GM12891 (cell line): ENCODE measurements around the gene AP3S1.

ENCODE experiments used
- DNase-seq: peaks from one replicate; pipeline ENCODE4 v3.0.0; 2011; ENCODE audit warnings: low spot score; ENCODE audit not compliant: insufficient read length
- FAIRE-seq: peaks from 2 replicates; lab custom pipeline; 2011; peaks lifted over from hg19 to GRCh38; lab: Jason Lieb, UNC
- PAX5 ChIP-seq: IDR thresholded peaks from 2 replicates; pipeline ENCODE4 v1.6.1; 2011; ENCODE audit warnings: low read length, moderate library complexity, mild to moderate bottlenecking; ENCODE audit not compliant: insufficient read depth, severe bottlenecking
- POLR2A ChIP-seq: IDR thresholded peaks from 2 replicates; pipeline ENCODE4 v1.6.1; 2011; ENCODE audit warnings: low read depth, low read length, control low read depth
- POLR2AphosphoS5 ChIP-seq: IDR thresholded peaks from 2 replicates; pipeline ENCODE4 v1.6.1; 2011; ENCODE audit warnings: low read depth, low read length, control low read depth
- POU2F2 ChIP-seq: IDR thresholded peaks from 2 replicates; pipeline ENCODE4 v1.6.1; 2011; ENCODE audit warnings: low read depth, mild to moderate bottlenecking, control low read depth, low read length, moderate library complexity
- SPI1 ChIP-seq: IDR thresholded peaks from 2 replicates; pipeline ENCODE4 v1.6.1; 2011; ENCODE audit warnings: low read depth, low read length, control low read depth
- TAF1 ChIP-seq: IDR thresholded peaks from 2 replicates; pipeline ENCODE4 v1.6.1; 2011; ENCODE audit warnings: low read depth, low read length, control low read depth

AP3S1 gene

DNA sequence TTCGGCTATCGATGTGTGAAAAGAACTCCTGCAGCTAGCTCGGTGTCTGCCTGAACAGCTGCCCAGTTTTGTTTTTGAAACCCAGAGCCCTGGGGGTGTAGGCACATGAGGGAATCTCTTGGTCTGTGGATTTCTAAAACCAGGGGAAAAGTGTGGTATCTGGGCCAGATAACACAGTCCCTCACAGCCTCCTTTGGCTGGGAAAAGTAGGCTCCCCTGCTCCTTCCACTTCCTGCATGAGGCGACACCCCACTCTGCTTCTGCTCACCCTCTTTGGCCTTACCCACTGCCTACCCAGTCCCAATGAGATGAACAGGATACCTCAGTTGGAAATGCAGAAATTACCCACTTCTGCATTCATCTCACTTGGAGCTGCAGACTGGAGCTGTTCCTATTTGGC is 15.8 kb upstream of the AP3S1 start:
- no peak for TF ChIP-seq TAF1
- TF ChIP-seq POU2F2, result no peak
- TF ChIP-seq PAX5, result no peak
- no peak for TF ChIP-seq POLR2AphosphoS5
- TF ChIP-seq POLR2A, result no peak
- TF ChIP-seq SPI1, result no peak
- DNase-seq (no peak), FAIRE-seq (no peak)

DNA sequence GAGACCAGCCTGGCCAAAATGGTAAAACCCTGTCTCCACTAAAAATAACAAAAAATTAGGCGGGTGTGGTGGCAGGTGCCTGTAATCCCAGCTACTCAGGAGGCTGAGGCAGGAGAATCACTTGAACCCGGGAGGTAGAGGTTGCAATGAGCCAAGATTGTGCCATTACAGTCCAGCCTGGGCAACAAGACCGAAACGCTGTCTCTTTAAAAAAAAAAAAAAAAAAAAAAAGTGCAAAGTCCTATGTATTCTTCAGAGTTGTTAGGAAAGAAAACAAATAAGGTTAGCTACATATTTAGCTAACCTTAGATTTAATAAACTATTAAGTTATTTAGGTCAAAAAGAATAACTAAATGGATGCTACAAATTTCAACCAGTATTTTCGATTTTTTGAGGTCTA is 11.8 kb upstream of the AP3S1 start:
- DNase-seq, result no peak
- TF ChIP-seq POU2F2 (no peak), SPI1 (no peak), TAF1 (no peak)
- FAIRE-seq, result no peak

DNA sequence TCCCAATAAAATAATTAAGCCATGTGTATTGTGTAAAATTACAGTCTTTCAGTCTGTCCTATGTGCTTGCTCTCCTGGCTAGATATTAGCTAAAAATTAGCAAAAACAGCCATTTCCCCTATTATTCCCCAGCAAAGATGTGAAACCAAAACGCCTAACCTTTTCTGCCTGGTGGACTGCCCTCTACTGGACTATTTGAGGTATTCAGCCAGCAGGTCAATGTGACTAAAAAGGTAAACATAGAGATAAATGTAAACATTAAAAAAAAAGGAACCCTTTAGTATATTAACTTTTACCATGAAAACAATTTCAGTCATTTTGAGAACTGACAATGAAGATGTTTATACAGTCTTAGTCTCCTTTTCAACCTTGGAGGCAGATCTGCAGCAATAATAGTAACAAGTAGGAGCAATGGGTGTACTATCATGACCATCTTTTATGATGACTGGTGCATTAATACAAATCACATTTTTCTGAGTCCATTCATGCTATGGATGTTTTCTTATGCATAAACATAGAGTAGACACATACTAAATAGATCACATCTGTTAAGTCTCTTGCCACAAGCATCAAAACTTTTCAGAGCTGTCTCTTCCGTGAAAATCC is 10.5 kb upstream of the AP3S1 start:
- DNase-seq (no peak), FAIRE-seq (peak; percentile 82)
- TF ChIP-seq POLR2AphosphoS5 (no peak), TAF1 (no peak), SPI1 (no peak), PAX5 (no peak)

DNA sequence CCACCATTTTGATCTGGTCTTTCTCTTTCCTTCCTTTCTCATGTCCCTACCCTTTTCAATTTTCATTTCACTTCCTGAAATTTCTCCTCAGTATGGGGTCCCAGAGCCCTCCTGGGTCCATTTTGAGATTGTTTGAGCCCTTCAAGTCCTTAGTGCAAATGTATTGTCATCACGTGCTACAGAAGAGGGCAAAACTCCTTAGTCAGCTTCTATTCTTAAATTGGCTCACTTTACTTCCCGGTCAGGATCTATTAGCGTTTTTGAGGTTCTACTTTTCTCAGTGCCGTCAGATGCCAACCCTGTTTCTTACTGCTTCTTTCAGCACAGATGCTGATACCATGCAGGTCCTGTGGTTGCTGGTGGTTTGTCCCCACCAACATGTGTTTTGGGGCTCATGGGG is 6.3 kb upstream of the AP3S1 start:
- no peak for FAIRE-seq
- no peak for TF ChIP-seq TAF1
- TF ChIP-seq SPI1, result no peak
- no peak for TF ChIP-seq PAX5
- TF ChIP-seq POLR2A, result no peak
- TF ChIP-seq POLR2AphosphoS5, result no peak
- no peak for TF ChIP-seq POU2F2
- DNase-seq, result no peak

DNA sequence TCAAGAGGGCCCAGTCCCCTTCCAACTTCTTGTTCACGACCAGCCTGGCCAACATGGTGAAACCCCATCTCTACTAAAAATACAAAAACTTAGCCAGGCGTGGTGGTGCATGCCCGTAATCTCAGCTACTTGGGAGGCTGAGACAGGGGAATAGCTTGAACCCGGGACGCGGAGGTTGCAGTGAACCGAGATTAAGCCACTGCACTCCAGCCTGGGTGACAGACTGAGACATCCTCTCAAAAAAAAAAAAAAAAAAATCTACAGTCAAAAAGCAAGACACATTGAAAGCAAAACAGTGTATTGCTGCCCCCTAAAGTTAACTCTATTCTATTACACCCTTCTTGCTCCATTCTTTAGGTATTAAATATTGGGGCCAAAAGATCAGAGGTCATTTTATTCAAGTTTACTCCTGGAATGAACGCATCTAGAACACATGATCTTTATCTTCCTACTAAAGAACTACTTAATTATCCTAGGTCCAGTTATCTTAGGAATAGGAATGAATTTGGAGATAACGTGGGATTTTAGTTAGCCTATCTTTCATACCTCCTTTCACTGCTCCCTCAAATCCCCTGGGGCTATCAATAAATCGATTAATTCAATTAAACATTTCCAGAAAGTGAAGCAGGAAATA is 2.7 kb upstream of the AP3S1 start:
- no peak for TF ChIP-seq PAX5
- TF ChIP-seq POLR2AphosphoS5, result no peak
- no peak for TF ChIP-seq POLR2A
- TF ChIP-seq POU2F2, result no peak
- no peak for TF ChIP-seq TAF1
- no peak for TF ChIP-seq SPI1
- DNase-seq (no peak), FAIRE-seq (peak; percentile 38)

DNA sequence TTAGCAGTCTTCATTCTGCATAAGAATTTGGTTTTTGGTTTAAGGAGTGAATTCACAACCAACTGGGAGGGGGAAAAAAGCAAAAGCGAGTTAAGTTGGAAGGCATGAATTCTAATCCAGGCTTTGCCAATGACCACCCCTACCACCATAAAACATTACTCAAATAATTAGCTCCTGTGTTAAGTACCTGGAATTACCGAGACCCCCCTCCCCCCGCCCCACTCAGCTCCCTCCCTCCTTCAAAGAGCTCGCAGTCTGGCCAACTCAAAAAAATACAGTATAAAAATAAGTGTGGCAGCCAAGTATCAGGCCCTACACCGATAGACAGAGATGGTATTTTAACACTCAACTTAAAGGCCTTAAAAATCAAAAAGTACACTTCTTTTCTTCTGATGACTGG is 862 bp upstream of the AP3S1 start:
- TF ChIP-seq POLR2AphosphoS5, result no peak
- TF ChIP-seq PAX5, result no peak
- no peak for TF ChIP-seq SPI1
- TF ChIP-seq TAF1, result no peak
- TF ChIP-seq POU2F2, result no peak
- TF ChIP-seq POLR2A, result no peak
- FAIRE-seq, result no peak
- no peak for DNase-seq

DNA sequence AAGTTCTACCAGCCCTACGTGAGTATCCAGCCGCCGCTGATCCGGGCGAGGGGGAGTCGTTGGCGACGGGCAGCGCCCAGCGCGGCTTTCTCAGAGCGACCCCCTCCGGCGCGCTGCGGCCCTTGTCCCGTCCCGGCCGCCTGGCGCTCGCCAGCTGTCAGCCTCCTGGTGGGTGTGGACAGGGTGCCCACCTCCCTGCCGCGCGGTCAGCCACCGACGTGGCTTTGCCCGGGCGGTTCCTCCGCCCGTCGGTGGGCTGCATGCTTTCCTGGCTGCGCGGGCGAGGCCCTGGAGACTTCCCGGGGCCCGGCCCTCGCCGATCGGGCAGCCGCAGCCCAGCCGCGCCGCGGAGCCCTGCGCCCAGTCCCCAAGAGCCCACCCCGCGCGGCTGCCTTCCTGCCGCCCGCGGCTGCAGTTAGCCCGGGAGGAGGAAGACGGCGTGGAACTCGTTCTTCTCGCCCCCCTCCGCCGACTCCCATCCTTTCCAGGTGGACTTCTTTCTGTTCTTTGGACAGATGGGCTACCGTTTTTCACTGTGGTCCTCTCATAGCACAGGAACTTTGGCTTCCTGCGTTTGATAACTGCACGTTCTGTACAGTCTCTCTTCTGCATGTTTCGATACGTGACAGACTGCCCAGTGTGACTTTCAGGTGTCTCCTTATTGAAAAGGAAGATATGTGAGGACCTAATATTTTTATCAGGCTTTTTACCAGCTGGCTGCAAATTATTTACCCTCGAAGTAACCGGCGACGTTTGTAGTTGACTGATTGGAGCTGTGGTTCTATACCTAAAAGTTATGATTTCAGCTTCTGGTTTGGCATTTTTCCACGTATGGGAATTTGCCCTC is 577 bp downstream of the AP3S1 start:
- TF ChIP-seq POLR2A (no peak), SPI1 (no peak), PAX5 (no peak), TAF1 (no peak), POU2F2 (no peak), POLR2AphosphoS5 (no peak)
- FAIRE-seq, result peak; percentile 16

DNA sequence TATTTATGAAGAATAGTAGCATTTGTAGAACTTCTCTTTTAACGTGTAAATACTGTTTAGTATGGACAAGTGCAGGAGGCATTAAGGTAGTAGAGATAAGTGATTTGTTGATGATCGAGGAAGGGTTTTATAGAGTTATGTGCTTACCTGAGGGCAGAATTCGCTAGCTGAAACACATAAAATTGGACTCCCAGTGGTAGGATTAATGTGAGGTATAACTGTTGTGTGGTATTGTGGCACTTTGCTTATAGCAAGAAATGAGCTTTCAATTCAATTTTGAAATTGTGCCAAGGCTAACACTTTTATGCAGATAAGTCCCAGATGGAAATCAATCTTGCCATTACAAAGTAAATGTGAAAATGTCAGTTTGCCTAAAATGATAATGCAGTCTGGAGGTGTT is 1.2 kb downstream of the AP3S1 start:
- DNase-seq, result no peak
- TF ChIP-seq TAF1 (no peak), POLR2A (no peak), POLR2AphosphoS5 (no peak), POU2F2 (no peak)
- peak; percentile 57 for FAIRE-seq

More for the DNA sequence above, 577 bp downstream of the AP3S1 start:
- no peak for DNase-seq

DNA sequence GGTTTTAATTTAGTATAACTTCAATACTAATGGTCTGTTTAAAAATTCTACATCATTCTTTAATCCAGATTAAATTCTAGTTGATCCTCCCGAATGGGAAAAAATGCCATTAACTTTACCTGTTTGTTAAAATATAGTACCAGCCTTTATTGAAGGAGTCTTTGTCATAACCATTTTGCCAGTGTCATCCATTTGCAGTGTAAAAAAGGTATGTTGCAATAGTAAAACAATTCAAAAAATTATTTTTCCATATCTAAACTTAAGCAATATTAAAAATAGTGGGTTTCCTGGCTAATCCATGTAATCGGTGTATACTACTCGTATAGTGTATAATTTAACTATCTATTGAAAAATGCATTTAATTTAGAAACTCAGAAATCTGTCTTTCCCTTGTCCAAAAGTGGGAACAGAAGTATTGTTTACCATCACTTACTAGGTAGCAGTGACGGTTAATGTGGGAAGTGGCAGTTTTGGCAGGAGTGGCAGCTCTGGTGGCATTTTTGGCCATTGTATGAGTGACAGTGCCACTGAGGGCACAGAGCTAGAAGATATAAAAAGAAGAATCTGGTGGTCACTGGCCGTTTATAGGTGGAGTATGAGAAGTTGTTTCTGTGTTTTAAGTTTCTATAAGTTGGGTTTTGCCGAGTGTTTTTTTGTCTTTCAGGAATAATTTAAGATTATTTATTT is 1.9 kb downstream of the AP3S1 start:
- no peak for DNase-seq
- TF ChIP-seq POU2F2 (no peak), POLR2AphosphoS5 (no peak), PAX5 (no peak), TAF1 (no peak), SPI1 (no peak), POLR2A (no peak)
- FAIRE-seq, result no peak
